Endothelial cell of umbilical vein (primary cell): ENCODE measurements around the gene SLC35F5. TPM values are rescaled to one million over a fixed set of nuclear protein-coding genes. Genes with fewer than 3 reads are reported as not detected.
"Not testable (repeated sequence)": the region's sequence is repeated elsewhere in the genome, so short reads cannot be mapped to it uniquely, and the experiment has no call there.

Experiments used
- BruUV-seq: library from RNA; stranded (reverse); fragments of 400-500 nt; replicated peaks from 2 replicates; lab custom pipeline; 2021; lab: Mats Ljungman, UMichigan
- CTCF ChIA-PET: fragments of 300-600, 350-600 bp; sonication (Branson Sonifier 250); formaldehyde crosslinking; loops from one replicate; lab custom pipeline; 2021; ENCODE audit warnings: antibody characterized with exemption, inconsistent platforms; lab: Charles Lee
- POLR2A ChIA-PET: fragments of 300-600, 350-600 bp; sonication (Branson Sonifier 250); formaldehyde crosslinking; loops from one replicate; lab custom pipeline; 2021; ENCODE audit warnings: antibody characterized with exemption, inconsistent platforms; lab: Charles Lee
- DNase-seq: peaks from one replicate; pipeline ENCODE4 v3.0.0-alpha.2; 2011; ENCODE audit warnings: low read depth, low spot score
- FAIRE-seq: peaks from 2 replicates; lab custom pipeline; 2011; peaks lifted over from hg19 to GRCh38; lab: Jason Lieb, UNC
- H2AFZ ChIP-seq: 2 replicates; pipeline ENCODE4 v1.6.0; 2012; ENCODE audit warnings: low read depth, low read length, control low read depth, inconsistent platforms
- H3K27ac ChIP-seq: 2 replicates; pipeline ENCODE4 v1.5.1; 2011; ENCODE audit warnings: low read depth, mild to moderate bottlenecking, control low read depth, low read length, moderate library complexity; ENCODE audit not compliant: insufficient read depth
- H3K27me3 ChIP-seq, 2 experiments: 2 replicates each; pipeline versions ENCODE4 v1.6.0 to v1.6.1; 2011; ENCODE audit warnings: low read length in 2 of 2, mixed read lengths in 1 of 2; ENCODE audit not compliant: control insufficient read depth in 2 of 2, insufficient read depth in 2 of 2
- H3K36me3 ChIP-seq, 2 experiments: 2 replicates in 1 of 2; 3 replicates in 1 of 2; pipeline ENCODE4 v1.5.1; 2011; ENCODE audit warnings: low read length in 2 of 2, mild to moderate bottlenecking in 1 of 2, moderate library complexity in 1 of 2; ENCODE audit not compliant: control insufficient read depth in 2 of 2, insufficient read depth in 2 of 2; ENCODE audit errors: extremely low read depth in 1 of 2
- H3K4me1 ChIP-seq: 3 replicates; pipeline ENCODE4 v1.5.1; 2011; ENCODE audit warnings: mild to moderate bottlenecking, low read length; ENCODE audit not compliant: control insufficient read depth, insufficient read depth; ENCODE audit errors: extremely low read depth
- H3K4me2 ChIP-seq: 2 replicates; pipeline ENCODE4 v1.6.1; 2011; ENCODE audit warnings: low read length, control low read depth, mixed read lengths; ENCODE audit not compliant: insufficient read depth
- H3K4me3 ChIP-seq, 3 experiments: fragments of 200-600 bp in 1 of 3; sonication (generic), shearing (Covaris generic) in 1 of 3; replicated peaks in 1 of 3; 2 replicates each; pipeline ENCODE4 v1.5.1; 2011 to 2016; ENCODE audit warnings: control low read depth in 3 of 3, low read length in 3 of 3, mild to moderate bottlenecking in 2 of 3, inconsistent platforms in 1 of 3, low read depth in 1 of 3, moderate library complexity in 1 of 3; ENCODE audit not compliant: insufficient read depth in 1 of 3
- H3K79me2 ChIP-seq: 2 replicates; pipeline ENCODE4 v1.6.0; 2012; ENCODE audit warnings: low read length, inconsistent platforms; ENCODE audit not compliant: control insufficient read depth, insufficient read depth
- H3K9ac ChIP-seq: replicated peaks from 2 replicates; pipeline ENCODE3; 2011; ENCODE audit warnings: low read length, control low read depth; ENCODE audit not compliant: insufficient read depth; ENCODE audit errors: extremely low read depth
- H3K9me1 ChIP-seq: replicated peaks from 3 replicates; pipeline ENCODE4 v1.6.0; 2011; ENCODE audit warnings: mild to moderate bottlenecking, low read length; ENCODE audit not compliant: control insufficient read depth, insufficient read depth; ENCODE audit errors: extremely low read depth
- H3K9me3 ChIP-seq: replicated peaks from 2 replicates; pipeline ENCODE4 v1.5.1; 2012; ENCODE audit warnings: low read length, inconsistent platforms; ENCODE audit not compliant: control insufficient read depth, insufficient read depth
- H4K20me1 ChIP-seq: replicated peaks from 2 replicates; pipeline ENCODE3; 2011; ENCODE audit warnings: mild to moderate bottlenecking, low read length; ENCODE audit not compliant: control insufficient read depth, insufficient read depth; ENCODE audit errors: extremely low read depth
- dilution Hi-C: fragments of 300-500 bp; cut with MboI; formaldehyde crosslinking; loops from one replicate; pipeline ENCODE4 v1.15.0; 2019; ENCODE audit warnings: low sequenced_read_pairs; ENCODE audit not compliant: extremely low pct_ligation_motif_present
- intact Hi-C: fragments of 100-400 bp; cut with micrococcal nuclease; formaldehyde crosslinking; loops from one replicate; pipeline ENCODE4 v1.10.0; 2022
- polyA plus RNA-seq, 4 experiments: library from polyadenylated mRNA; depleted of rRNA in 3 of 4; stranded (reverse) in 3 of 4; unstranded in 1 of 4; fragments of >200 nt; gene quantifications; 2 replicates each; pipeline versions ENCODE4 v1.2.1 to v1.2.3, GENCODE V29; 2011 to 2012; ENCODE audit warnings: missing spikeins in 1 of 4
- total RNA-seq: library from RNA; stranded (reverse); gene quantifications from 2 replicates; pipeline ENCODE4 v1.2.3, GENCODE V29; 2021
- TF ChIP-seq, protein P1 (sequence below), 2 donors: IDR thresholded peaks; 1 replicate in 1 of 2; 2 replicates in 1 of 2; pipeline ENCODE4 v1.5.1; 2011; ENCODE audit warnings: low read length in 2 of 2, mild to moderate bottlenecking in 2 of 2, moderate library complexity in 2 of 2, control low read depth in 1 of 2, inconsistent platforms in 1 of 2, low read depth in 1 of 2; ENCODE audit not compliant: insufficient read depth in 1 of 2; ENCODE audit errors: extremely low read depth in 1 of 2

Gene SLC35F5
- total and polyA plus RNA-seq, 2 donors (not counting 3 experiments of a cell fraction or from before 2014, with no cell fraction given): 22.4 to 51.1 TPM

DNA sequence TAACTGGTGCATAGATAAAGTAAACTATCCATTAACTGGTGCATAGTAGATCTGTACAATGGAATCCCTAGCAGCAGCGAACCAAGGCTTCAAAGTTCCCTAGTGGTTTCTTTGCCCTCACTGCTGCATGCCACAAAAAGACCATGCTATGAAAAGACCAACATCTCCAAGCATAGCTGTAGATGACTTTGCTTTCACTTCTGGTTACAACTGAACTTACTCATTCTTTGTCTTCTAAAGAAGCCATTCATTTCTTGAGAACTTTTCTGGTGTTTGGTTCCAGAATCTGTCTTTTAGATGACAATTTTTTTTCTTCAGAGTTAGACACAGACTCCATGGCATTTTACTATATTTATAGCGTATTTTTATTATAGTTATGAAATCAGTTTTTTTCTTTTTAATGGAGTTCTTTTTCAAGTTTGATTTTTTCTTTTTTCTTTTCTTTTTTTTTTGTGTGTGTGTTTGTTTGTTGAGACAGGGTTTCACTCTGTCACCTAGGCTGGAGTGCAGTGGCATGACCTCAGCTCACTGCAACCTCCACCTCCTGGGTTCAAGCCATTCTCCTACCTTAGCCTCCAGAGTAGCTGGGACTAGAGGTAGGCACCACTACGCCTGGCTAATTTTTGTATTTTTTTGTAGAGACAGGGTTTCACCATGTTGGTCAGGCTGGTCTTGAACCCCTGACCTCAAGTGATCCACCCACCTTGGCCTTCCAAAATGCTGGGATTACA lies 63.6 kb downstream of the SLC35F5 start:
- Histone ChIP-seq H3K79me2 (no peaks in the 10 kb centered on the region), H3K27ac (no peak overlapping the region), H3K36me3 (no peaks in the 10 kb centered on the region), H3K4me1 (no peaks in the 10 kb centered on the region), H4K20me1 (no peaks in the 10 kb centered on the region), H3K9ac (no peak overlapping the region), H2AFZ (no peak overlapping the region), H3K9me1 (no peaks in the 10 kb centered on the region), H3K4me2 (no peak overlapping the region), H3K4me3 (no peak overlapping the region), H3K27me3 (peaks cover 3 to 6% of the 10 kb centered on the region in 2 experiments), H3K9me3 (no peaks in the 10 kb centered on the region)
- DNase-seq: no peak
- intact Hi-C loops: no loop called here
- POLR2A ChIA-PET: no interaction called here
- no peak for FAIRE-seq
- TF ChIP-seq, protein P1, sequence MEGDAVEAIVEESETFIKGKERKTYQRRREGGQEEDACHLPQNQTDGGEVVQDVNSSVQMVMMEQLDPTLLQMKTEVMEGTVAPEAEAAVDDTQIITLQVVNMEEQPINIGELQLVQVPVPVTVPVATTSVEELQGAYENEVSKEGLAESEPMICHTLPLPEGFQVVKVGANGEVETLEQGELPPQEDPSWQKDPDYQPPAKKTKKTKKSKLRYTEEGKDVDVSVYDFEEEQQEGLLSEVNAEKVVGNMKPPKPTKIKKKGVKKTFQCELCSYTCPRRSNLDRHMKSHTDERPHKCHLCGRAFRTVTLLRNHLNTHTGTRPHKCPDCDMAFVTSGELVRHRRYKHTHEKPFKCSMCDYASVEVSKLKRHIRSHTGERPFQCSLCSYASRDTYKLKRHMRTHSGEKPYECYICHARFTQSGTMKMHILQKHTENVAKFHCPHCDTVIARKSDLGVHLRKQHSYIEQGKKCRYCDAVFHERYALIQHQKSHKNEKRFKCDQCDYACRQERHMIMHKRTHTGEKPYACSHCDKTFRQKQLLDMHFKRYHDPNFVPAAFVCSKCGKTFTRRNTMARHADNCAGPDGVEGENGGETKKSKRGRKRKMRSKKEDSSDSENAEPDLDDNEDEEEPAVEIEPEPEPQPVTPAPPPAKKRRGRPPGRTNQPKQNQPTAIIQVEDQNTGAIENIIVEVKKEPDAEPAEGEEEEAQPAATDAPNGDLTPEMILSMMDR (IDR thresholded peaks at IDR 0.05; ENCODE audit: extremely low read depth in 1 of 2, insufficient read depth in 1 of 2, low read depth in 1 of 2, low read length in 2 of 2): no peak
- CTCF ChIA-PET: no interaction called here
- no TSS peak for BruUV-seq
- dilution Hi-C loops: no loop called here

DNA sequence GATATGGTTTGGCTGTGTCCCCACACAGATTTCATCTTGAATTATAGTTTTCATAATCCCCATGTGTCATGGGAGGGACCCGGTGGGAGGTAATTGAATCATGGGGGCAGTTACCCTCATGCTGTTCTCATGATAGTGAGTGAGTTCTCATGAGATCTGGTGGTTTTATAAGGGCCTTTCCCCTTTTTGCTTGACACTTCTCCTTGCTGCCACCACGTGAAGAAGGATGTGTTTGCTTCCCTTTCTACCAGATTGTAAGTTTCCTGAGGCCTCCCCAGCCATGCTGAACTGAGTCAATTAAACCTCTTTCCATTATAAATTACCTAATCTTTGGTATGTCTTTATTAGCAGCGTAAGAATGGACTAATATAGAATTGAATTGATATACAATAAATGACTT lies 65.6 kb downstream of the SLC35F5 start:
- FAIRE-seq, intact Hi-C loops, H3K4me3 ChIP-seq, POLR2A ChIA-PET, H3K9me1 ChIP-seq, H3K36me3 ChIP-seq, H4K20me1 ChIP-seq, H3K9ac ChIP-seq, H2AFZ ChIP-seq, BruUV-seq, DNase-seq, H3K27me3 ChIP-seq, CTCF ChIA-PET, dilution Hi-C loops, H3K79me2 ChIP-seq, H3K4me2 ChIP-seq, H3K4me1 ChIP-seq, H3K9me3 ChIP-seq, H3K27ac ChIP-seq: not testable (repeated sequence)
